ENCODE measurements around the gene SRCAP.

The SRCAP gene

GRCh38 chr16:30665155-30665829 lies 33.7 kb upstream of the SRCAP start:
- H3K4me3 ChIP-seq (ENCODE audit: low read depth, low read length) = no peak overlapping the region
- TF ChIP-seq, protein P1, sequence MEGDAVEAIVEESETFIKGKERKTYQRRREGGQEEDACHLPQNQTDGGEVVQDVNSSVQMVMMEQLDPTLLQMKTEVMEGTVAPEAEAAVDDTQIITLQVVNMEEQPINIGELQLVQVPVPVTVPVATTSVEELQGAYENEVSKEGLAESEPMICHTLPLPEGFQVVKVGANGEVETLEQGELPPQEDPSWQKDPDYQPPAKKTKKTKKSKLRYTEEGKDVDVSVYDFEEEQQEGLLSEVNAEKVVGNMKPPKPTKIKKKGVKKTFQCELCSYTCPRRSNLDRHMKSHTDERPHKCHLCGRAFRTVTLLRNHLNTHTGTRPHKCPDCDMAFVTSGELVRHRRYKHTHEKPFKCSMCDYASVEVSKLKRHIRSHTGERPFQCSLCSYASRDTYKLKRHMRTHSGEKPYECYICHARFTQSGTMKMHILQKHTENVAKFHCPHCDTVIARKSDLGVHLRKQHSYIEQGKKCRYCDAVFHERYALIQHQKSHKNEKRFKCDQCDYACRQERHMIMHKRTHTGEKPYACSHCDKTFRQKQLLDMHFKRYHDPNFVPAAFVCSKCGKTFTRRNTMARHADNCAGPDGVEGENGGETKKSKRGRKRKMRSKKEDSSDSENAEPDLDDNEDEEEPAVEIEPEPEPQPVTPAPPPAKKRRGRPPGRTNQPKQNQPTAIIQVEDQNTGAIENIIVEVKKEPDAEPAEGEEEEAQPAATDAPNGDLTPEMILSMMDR (IDR thresholded peaks at IDR 0.05; ENCODE audit: insufficient read depth, low read depth, low read length, missing control alignments) = no peak
- DNase-seq (ENCODE audit: low read depth) = no peak

DNA sequence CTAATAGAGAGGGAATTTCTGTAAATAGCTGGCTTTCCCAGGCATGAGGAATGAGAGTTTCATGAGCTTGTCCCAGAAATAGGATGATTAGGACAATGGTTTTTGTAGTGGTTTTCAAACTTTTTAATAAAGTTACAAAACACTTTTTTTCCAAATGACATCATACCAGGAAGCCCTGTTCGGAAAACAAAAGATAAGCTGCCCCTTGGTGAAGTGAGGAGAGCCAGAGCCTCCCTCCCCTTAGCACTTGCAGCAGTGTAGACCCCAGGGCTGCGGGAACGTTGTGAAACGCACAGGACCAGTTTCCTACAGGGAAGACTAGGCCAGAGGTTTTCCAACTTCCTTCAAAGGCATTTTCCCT lies 33.2 kb upstream of the SRCAP start:
- H3K4me3 ChIP-seq (ENCODE audit: low read depth, low read length) = no peak overlapping the region
- no peak for DNase-seq (ENCODE audit: low read depth)
- TF ChIP-seq, protein P1 (IDR thresholded peaks at IDR 0.05; ENCODE audit: insufficient read depth, low read depth, low read length, missing control alignments) = no peak

DNA sequence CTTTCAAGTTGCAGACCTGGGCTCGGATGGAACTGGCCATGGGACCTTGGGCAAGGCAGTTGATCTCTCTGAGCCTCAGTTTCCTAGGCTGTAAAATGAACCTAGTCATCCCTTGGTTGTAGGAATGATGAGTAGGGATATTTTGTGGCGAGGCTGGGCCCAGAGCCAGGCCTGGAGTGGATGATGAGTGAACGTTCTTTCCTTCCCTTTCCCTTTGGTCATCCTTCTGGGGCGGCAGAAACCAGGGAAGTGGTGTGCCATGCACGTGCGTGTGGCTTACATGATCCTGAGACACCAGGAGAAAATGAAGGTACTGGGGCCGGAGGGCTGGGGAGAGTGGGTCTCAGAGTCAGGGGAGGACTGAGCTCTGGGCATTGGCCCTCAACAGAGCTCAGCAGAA lies 32.3 kb upstream of the SRCAP start:
- DNase-seq (ENCODE audit: low read depth) = no peak
- no peak overlapping the region for H3K4me3 ChIP-seq (ENCODE audit: low read depth, low read length)
- TF ChIP-seq, protein P1 (IDR thresholded peaks at IDR 0.05; ENCODE audit: insufficient read depth, low read depth, low read length, missing control alignments) = no peak

DNA sequence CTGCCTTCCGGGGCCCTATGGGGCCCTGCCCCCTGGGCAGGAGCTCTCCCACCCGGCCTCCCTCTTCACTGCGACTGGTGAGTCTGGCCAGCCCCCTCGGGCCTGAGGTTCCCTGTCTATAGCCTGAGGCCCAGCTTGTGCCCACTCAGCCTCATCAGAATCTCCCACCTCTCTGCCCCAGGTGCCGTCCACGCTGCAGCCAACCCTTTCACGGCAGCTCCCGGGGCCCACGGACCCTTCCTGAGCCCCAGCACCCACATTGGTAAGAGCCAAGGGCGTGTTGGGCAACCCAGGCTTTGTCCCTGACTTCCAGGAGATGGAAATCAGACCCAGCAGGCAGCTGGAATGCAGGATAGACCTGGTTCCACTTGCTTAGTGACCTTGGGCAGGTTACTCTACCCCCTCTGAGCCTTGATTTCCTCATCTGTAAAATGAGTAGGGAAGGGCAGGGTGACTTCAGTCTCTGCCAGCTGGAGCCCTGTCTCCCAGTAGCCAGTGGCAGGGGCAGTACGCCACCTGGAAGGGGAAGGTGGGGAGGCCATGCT lies 31.5 kb upstream of the SRCAP start:
- TF ChIP-seq, protein P1 (IDR thresholded peaks at IDR 0.05; ENCODE audit: insufficient read depth, low read depth, low read length, missing control alignments) = no peak
- no peak overlapping the region for H3K4me3 ChIP-seq (ENCODE audit: low read depth, low read length)

DNA sequence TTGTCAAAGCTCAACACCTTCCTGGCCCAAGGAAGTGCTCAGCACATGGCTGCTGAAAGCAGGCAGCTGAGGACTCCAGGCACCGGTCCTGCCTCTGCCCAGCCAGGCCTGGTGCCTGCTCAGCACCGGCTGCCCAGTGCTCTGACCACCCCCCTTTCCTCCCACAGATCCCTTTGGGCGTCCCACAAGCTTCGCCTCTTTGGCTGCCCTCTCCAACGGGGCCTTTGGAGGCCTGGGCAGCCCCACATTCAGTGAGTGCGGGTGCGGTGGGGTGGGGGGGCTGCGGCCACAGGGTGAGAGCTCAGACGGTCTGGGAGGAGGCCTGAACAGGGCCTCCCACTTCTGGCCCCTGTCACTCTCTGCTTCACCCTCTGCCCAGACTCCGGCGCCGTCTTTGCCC lies 30.6 kb upstream of the SRCAP start:
- TF ChIP-seq, protein P1 (IDR thresholded peaks at IDR 0.05; ENCODE audit: insufficient read depth, low read depth, low read length, missing control alignments) = no peak
- DNase-seq (ENCODE audit: low read depth) = no peak
- H3K4me3 ChIP-seq (ENCODE audit: low read depth, low read length) = no peak overlapping the region

More for the DNA sequence above, 31.5 kb upstream of the SRCAP start:
- no peak for DNase-seq (ENCODE audit: low read depth)

DNA sequence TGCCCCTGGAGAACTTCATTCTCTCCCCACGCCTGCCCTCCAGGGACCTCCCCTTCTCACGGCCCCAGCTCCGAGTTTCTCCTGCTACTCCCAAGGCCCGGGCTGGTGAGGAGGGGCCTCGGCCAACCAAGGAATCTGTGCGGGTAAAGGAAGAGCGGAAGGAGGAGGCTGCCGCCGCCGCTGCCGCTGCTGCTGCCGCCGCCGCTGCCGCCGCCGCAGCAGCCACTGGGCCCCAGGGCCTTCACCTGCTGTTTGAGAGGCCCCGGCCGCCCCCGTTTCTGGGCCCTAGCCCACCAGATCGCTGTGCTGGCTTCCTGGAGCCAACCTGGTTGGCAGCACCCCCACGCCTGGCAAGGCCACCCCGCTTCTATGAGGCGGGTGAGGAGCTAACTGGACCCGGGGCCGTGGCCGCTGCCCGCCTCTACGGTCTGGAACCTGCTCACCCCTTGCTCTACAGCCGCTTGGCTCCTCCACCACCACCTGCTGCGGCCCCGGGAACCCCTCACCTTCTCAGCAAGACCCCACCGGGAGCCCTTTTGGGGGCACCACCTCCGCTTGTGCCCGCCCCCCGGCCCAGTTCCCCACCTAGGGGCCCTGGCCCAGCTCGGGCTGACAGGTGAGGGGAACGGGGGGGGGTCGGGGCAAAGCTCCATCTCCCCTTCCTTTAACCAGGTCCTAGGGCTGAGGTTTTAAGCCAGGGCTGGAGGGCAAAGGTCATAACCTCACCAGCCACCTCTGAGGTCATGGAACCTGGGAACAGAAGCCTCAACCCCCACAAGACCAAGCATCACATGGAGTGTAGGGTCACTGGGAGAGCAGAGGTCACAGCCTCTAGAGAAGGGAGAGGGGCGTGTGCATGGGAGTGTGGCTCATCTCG lies 29.7 kb upstream of the SRCAP start:
- TF ChIP-seq, protein P1 (IDR thresholded peaks at IDR 0.05; ENCODE audit: insufficient read depth, low read depth, low read length, missing control alignments) = no peak
- no peak overlapping the region for H3K4me3 ChIP-seq (ENCODE audit: low read depth, low read length)
- DNase-seq (ENCODE audit: low read depth) = no peak
